GM12878 (cell line): Measurements from ENCODE around the gene ETV1. TPM values are rescaled to one million over a fixed set of nuclear protein-coding genes. Genes with fewer than 3 reads are reported as not detected.

Experiments
- CHD2 ChIP-seq: IDR thresholded peaks from 2 replicates; pipeline ENCODE4 v1.6.1; 2011; ENCODE audit warnings: low read depth, low read length, improper control_type of control experiment, borderline replicate concordance
- EP300 ChIP-seq, 2 experiments: fragments of 150-350 bp in 1 of 2; IDR thresholded peaks; 2 replicates each; pipeline ENCODE4 v1.6.1; 2011 to 2012; ENCODE audit warnings: low read depth in 2 of 2, low read length in 2 of 2, borderline replicate concordance in 1 of 2, improper control_type of control experiment in 1 of 2, inconsistent platforms in 1 of 2; ENCODE audit not compliant: control insufficient read depth in 1 of 2
- NFXL1 ChIP-seq: fragments of 450-650 bp; IDR thresholded peaks from 2 replicates; pipeline ENCODE4 v1.6.1; 2017; ENCODE audit warnings: antibody characterized with exemption, mild to moderate bottlenecking, borderline replicate concordance
- SMARCA5 ChIP-seq: fragments of 450-650 bp; IDR thresholded peaks from 2 replicates; pipeline ENCODE4 v1.6.1; 2017; ENCODE audit warnings: mild to moderate bottlenecking
- SRF ChIP-seq, 2 experiments: IDR thresholded peaks; 2 replicates each; pipeline ENCODE4 v1.6.1; 2011; ENCODE audit warnings: low read depth in 2 of 2, low read length in 2 of 2, mild to moderate bottlenecking in 1 of 2, moderate library complexity in 1 of 2
- TCF7 ChIP-seq: IDR thresholded peaks from 2 replicates; pipeline ENCODE4 v1.6.1; 2014; ENCODE audit warnings: antibody characterized with exemption, borderline replicate concordance
- ZNF687 ChIP-seq: fragments of 450-650 bp; IDR thresholded peaks from 2 replicates; pipeline ENCODE4 v1.6.1; 2017; ENCODE audit warnings: mild to moderate bottlenecking, moderate library complexity
- polyA plus RNA-seq, 11 experiments: library from polyadenylated mRNA; depleted of rRNA in 4 of 11; unstranded in 6 of 11; stranded (reverse) in 5 of 11; fragments of >200 nt; fragmentation: Nextera tagmentation in 4 of 11; fragmentation: Illumina TruSeq in 1 of 11; extraction: Ambion mirVana in 4 of 11; extraction: Trizol in 1 of 11; gene quantifications; 1 replicate in 1 of 11; 2 replicates in 10 of 11; pipeline versions ENCODE4 v1.2.1 to v1.2.3, GENCODE V29; 2011 to 2016; ENCODE audit warnings: inconsistent platforms in 2 of 11, missing spikeins in 2 of 11, low read depth in 1 of 11
- total RNA-seq, 4 experiments: library from RNA; depleted of rRNA in 3 of 4; stranded (reverse); fragments of >200 nt in 3 of 4; fragmentation: Illumina TruSeq in 1 of 4; extraction: Trizol in 1 of 4; gene quantifications; 2 replicates each; pipeline versions ENCODE4 v1.2.1 to v1.2.3, GENCODE V29; 2013 to 2021
- TF ChIP-seq, protein P1 (sequence below): fragments of 450-650 bp; IDR thresholded peaks from 2 replicates; pipeline ENCODE4 v1.6.1; 2016; ENCODE audit warnings: mild to moderate bottlenecking

Gene ETV1
- total and polyA plus RNA-seq, 10 of the 15 experiments (the other 5 are each of a cell fraction or from before 2014, with no cell fraction given): 0.03 to 9.3 (median 0.16) TPM; not detected in 4

DNA sequence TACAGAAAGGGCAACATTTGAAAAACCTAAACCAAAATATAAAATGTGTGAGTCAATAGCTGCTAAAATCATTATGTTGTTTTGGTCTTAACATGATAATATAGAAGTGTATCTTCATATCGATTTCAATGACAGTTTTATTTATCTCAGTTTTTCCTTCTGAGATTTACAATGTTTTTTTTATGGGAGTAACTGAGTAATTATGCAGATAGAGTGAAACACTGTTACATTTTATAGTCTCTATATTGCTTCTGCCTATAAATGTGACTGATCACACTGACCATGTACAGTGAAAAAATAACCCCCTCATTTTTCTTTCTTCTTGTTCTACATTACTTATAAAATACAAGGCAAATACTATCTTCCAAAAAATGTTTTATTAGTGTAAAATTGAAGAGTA lies 81.6 kb downstream of the ETV1 start (continued):
- TF ChIP-seq ZNF687: no peak
- TF ChIP-seq TCF7: no peak
- no peak for TF ChIP-seq NFXL1
- TF ChIP-seq EP300 (IDR thresholded peaks at IDR 0.05; ENCODE audit: borderline replicate concordance in 1 of 2, control insufficient read depth in 1 of 2, low read depth in 2 of 2, low read length in 2 of 2): no peak
- TF ChIP-seq, protein P1, sequence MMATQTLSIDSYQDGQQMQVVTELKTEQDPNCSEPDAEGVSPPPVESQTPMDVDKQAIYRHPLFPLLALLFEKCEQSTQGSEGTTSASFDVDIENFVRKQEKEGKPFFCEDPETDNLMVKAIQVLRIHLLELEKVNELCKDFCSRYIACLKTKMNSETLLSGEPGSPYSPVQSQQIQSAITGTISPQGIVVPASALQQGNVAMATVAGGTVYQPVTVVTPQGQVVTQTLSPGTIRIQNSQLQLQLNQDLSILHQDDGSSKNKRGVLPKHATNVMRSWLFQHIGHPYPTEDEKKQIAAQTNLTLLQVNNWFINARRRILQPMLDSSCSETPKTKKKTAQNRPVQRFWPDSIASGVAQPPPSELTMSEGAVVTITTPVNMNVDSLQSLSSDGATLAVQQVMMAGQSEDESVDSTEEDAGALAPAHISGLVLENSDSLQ: no peak
- no peak for TF ChIP-seq SMARCA5
- no peak for TF ChIP-seq CHD2
- no peak for TF ChIP-seq SRF (IDR thresholded peaks at IDR 0.05; ENCODE audit: low read depth in 2 of 2, low read length in 2 of 2)
